ENCODE measurements around the gene SFT2D2. TPM values are rescaled to one million over a fixed set of nuclear protein-coding genes. Genes with fewer than 3 reads are reported as not detected.

SFT2D2 gene
- total RNA-seq, 1 donor from 2014 or later, result 30.5 TPM

DNA sequence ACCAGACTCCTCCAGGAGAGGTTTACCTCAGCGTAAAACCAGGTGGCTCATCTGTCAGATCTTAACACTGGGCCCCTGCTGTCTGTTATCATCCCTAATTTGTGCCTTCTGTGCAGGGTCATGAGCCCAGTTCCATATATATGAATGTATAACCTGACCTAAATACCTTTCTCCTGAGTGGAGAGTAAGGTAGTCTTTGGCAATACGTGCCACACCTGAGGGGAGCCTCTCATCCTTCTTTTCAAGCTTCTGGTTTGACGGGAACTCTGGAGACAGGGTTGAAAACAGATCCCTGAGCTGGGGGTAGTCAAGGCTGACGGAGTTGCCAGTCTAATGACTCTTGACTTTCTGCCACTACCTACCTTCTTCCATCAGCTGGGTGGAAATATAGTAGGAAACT, 4.1 kb downstream of the SFT2D2 start:
- H3K27me3 Mint-ChIP-seq (ENCODE audit: insufficient read depth, low read depth), result no peaks in the 10 kb centered on the region
- TF ChIP-seq EZH2 (IDR thresholded peaks at IDR 0.05) (no peak), EZH2phosphoT487 (IDR thresholded peaks at IDR 0.05) (no peak)
- TF ChIP-seq, protein P1, sequence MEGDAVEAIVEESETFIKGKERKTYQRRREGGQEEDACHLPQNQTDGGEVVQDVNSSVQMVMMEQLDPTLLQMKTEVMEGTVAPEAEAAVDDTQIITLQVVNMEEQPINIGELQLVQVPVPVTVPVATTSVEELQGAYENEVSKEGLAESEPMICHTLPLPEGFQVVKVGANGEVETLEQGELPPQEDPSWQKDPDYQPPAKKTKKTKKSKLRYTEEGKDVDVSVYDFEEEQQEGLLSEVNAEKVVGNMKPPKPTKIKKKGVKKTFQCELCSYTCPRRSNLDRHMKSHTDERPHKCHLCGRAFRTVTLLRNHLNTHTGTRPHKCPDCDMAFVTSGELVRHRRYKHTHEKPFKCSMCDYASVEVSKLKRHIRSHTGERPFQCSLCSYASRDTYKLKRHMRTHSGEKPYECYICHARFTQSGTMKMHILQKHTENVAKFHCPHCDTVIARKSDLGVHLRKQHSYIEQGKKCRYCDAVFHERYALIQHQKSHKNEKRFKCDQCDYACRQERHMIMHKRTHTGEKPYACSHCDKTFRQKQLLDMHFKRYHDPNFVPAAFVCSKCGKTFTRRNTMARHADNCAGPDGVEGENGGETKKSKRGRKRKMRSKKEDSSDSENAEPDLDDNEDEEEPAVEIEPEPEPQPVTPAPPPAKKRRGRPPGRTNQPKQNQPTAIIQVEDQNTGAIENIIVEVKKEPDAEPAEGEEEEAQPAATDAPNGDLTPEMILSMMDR (IDR thresholded peaks at IDR 0.05), result no peak
- Histone ChIP-seq H3K9me3 (ENCODE audit: low read depth) (no peaks in the 10 kb centered on the region), H3K4me3 (no peak overlapping the region), H3K27ac (no peak overlapping the region), H4K20me1 (ENCODE audit: low read depth) (no peaks in the 10 kb centered on the region), H3K36me3 (no peaks in the 10 kb centered on the region), H3K27me3 (no peaks in the 10 kb centered on the region), H3F3A (ENCODE audit: low read depth) (no peaks in the 10 kb centered on the region), H3K79me2 (ENCODE audit: low read depth) (peaks cover 40% of the 10 kb centered on the region), H3K4me1 (peaks cover 8% of the 10 kb centered on the region), H2AFZ (replicated peaks) (no peak overlapping the region), H3K9ac (no peak overlapping the region), H3K4me2 (no peak overlapping the region)
- no peak for DNase-seq (ENCODE audit: low spot score)
- H3K9me3 Mint-ChIP-seq, result no peaks in the 10 kb centered on the region
- no peak overlapping the region for H3K27ac Mint-ChIP-seq
- H3K4me1 Mint-ChIP-seq, result peaks cover 26% of the 10 kb centered on the region
- no peak overlapping the region for H3K4me3 Mint-ChIP-seq
- peaks cover 21% of the 10 kb centered on the region for H3K36me3 Mint-ChIP-seq

- TF ChIP-seq EZH2phosphoT487 (IDR thresholded peaks at IDR 0.05), result no peak
- TF ChIP-seq EZH2 (IDR thresholded peaks at IDR 0.05), result no peak
- TF ChIP-seq, protein P1 (IDR thresholded peaks at IDR 0.05), result no peak
- Histone ChIP-seq H3K4me3 (no peak overlapping the region), H3K27me3 (no peaks in the 10 kb centered on the region), H3K9ac (no peak overlapping the region), H3K27ac (no peak overlapping the region), H3F3A (ENCODE audit: low read depth) (no peaks in the 10 kb centered on the region), H3K4me2 (no peak overlapping the region), H2AFZ (replicated peaks) (no peak overlapping the region), H4K20me1 (ENCODE audit: low read depth) (no peaks in the 10 kb centered on the region), H3K9me3 (ENCODE audit: low read depth) (no peaks in the 10 kb centered on the region), H3K36me3 (no peaks in the 10 kb centered on the region), H3K4me1 (peaks cover 8% of the 10 kb centered on the region), H3K79me2 (ENCODE audit: low read depth) (peaks cover 40% of the 10 kb centered on the region)
- Mint-ChIP-seq H3K4me3 (no peak overlapping the region), H3K27me3 (ENCODE audit: insufficient read depth, low read depth) (no peaks in the 10 kb centered on the region), H3K27ac (no peak overlapping the region), H3K36me3 (peaks cover 24% of the 10 kb centered on the region), H3K4me1 (peaks cover 18% of the 10 kb centered on the region), H3K9me3 (no peaks in the 10 kb centered on the region)
- DNase-seq (ENCODE audit: low spot score), result no peak
These were observed 4.9 kb downstream of the SFT2D2 start for GRCh38 chr1:168230709-168231108.

- Mint-ChIP-seq H3K36me3 (peaks cover 30% of the 10 kb centered on the region), H3K4me3 (no peak overlapping the region), H3K27me3 (ENCODE audit: insufficient read depth, low read depth) (no peaks in the 10 kb centered on the region), H3K27ac (no peak overlapping the region), H3K9me3 (no peaks in the 10 kb centered on the region), H3K4me1 (no peaks in the 10 kb centered on the region)
- no peaks in the 10 kb centered on the region for H3K9me3 ChIP-seq (ENCODE audit: low read depth)
- H3K36me3 ChIP-seq, result no peaks in the 10 kb centered on the region
- H3K4me2 ChIP-seq, result no peak overlapping the region
- H3F3A ChIP-seq (ENCODE audit: low read depth), result no peaks in the 10 kb centered on the region
- peaks cover 3% of the 10 kb centered on the region for H3K79me2 ChIP-seq (ENCODE audit: low read depth)
- H3K27ac ChIP-seq, result no peak overlapping the region
- H2AFZ ChIP-seq (replicated peaks), result no peak overlapping the region
- no peak for TF ChIP-seq EZH2phosphoT487 (IDR thresholded peaks at IDR 0.05)
- TF ChIP-seq, protein P1 (IDR thresholded peaks at IDR 0.05), result peak; percentile 73
- TF ChIP-seq EZH2 (IDR thresholded peaks at IDR 0.05), result no peak
- no peaks in the 10 kb centered on the region for H3K27me3 ChIP-seq
- no peaks in the 10 kb centered on the region for H3K4me1 ChIP-seq
- H4K20me1 ChIP-seq (ENCODE audit: low read depth), result peaks cover 3% of the 10 kb centered on the region
- no peak overlapping the region for H3K4me3 ChIP-seq
- peak; percentile 59 for DNase-seq (ENCODE audit: low spot score)
- H3K9ac ChIP-seq, result no peak overlapping the region
These were observed 9.2 kb downstream of the SFT2D2 start for GRCh38 chr1:168234846-168235547.

All from neural progenitor cell (in vitro differentiated cells).